Activated CD8-positive, alpha-beta memory T cell treated with anti-CD3 and anti-CD28 coated beads, Interleukin-2, amount 50 U/mL, for 24 hours (primary cell): Measurements from ENCODE around the gene EZR.

Experiments
- DNase-seq: peaks from one replicate; pipeline ENCODE4 v3.0.0-alpha.2; 2020; ENCODE audit errors: extremely low read depth

EZR gene

GRCh38 chr6:158725704-158726103 lies 93.5 kb downstream of the EZR start:
- no peak for DNase-seq

- DNase-seq = no peak
Observed at GRCh38 chr6:158722176-158722729, 96.9 kb downstream of the EZR start.

GRCh38 chr6:158718461-158719046 lies 100.6 kb downstream of the EZR start:
- no peak for DNase-seq

GRCh38 chr6:158717341-158718330 lies 101.5 kb downstream of the EZR start:
- no peak for DNase-seq
